Gastroesophageal sphincter (tissue), 3 donors: ENCODE measurements around the gene EXOSC7.

Source experiments
- CTCF ChIP-seq, 4 experiments: fragments of 200-600 bp in 2 of 4; fragments of 450-650 bp in 2 of 4; sonication (generic) in 1 of 4; IDR thresholded peaks; one replicate each; pipeline ENCODE4 v1.5.1; 2017 to 2019; ENCODE audit warnings: antibody characterized with exemption in 4 of 4, mild to moderate bottlenecking in 2 of 4, moderate library complexity in 2 of 4
- POLR2A ChIP-seq, 2 donors: fragments of 450-650 bp; IDR thresholded peaks; one replicate each; pipeline ENCODE4 v1.6.1; 2017; ENCODE audit warnings: antibody characterized with exemption in 2 of 2, mild to moderate bottlenecking in 2 of 2, moderate library complexity in 1 of 2
- POLR2AphosphoS5 ChIP-seq: sonication (generic); formaldehyde crosslinking; IDR thresholded peaks from one replicate; pipeline ENCODE4 v1.6.1; 2017; ENCODE audit warnings: antibody characterized with exemption

GRCh38 chr3:44965165-44965564, 10.9 kb upstream of the EXOSC7 start:
- TF ChIP-seq CTCF (IDR thresholded peaks at IDR 0.05): no peak
- no peak for TF ChIP-seq POLR2AphosphoS5
- TF ChIP-seq POLR2A (IDR thresholded peaks at IDR 0.05): no peak
